Stomach (tissue), 9 donors: Measurements from ENCODE around the gene PLEKHA6. TPM values are rescaled to one million over a fixed set of nuclear protein-coding genes. Genes with fewer than 3 reads are reported as not detected.

Experiments used
- DNase-seq, 2 donors: peaks; one replicate each; pipeline versions ENCODE4 v3.0.0 to v3.0.0-alpha.2; 2013 to 2019
- H3K27ac ChIP-seq, 5 donors: fragments of 200-600 bp in 4 of 5; sonication (generic) in 4 of 5; one replicate each; pipeline ENCODE4 v1.5.1; 2013 to 2019; ENCODE audit warnings: mild to moderate bottlenecking in 1 of 5, moderate library complexity in 1 of 5
- H3K27me3 ChIP-seq, 3 donors: fragments of 200-600 bp; sonication (generic); one replicate each; pipeline ENCODE4 v1.5.1; 2017 to 2019; ENCODE audit warnings: mixed run types in 1 of 3
- H3K36me3 ChIP-seq, 4 donors: fragments of 200-600 bp; sonication (generic); 1 replicate in 3 of 4; 2 replicates in 1 of 4; pipeline ENCODE4 v1.5.1; 2016 to 2019
- H3K4me1 ChIP-seq, 4 donors: fragments of 200-600 bp; sonication (generic); one replicate each; pipeline ENCODE4 v1.5.1; 2016 to 2019
- H3K4me3 ChIP-seq, 4 donors: fragments of 200-600 bp; sonication (generic) in 3 of 4; one replicate each; pipeline ENCODE4 v1.5.1; 2016 to 2019; ENCODE audit warnings: mild to moderate bottlenecking in 1 of 4
- H3K9me3 ChIP-seq, 4 donors: fragments of 200-600 bp; sonication (generic); one replicate each; pipeline ENCODE4 v1.5.1; 2016 to 2019
- EP300 ChIP-seq: sonication (generic); formaldehyde crosslinking; IDR thresholded peaks from one replicate; pipeline ENCODE4 v1.6.1; 2017; ENCODE audit warnings: antibody characterized with exemption
- POLR2A ChIP-seq, 4 donors: fragments of 450-650 bp; IDR thresholded peaks; one replicate each; pipeline ENCODE4 v1.6.1; 2016; ENCODE audit warnings: antibody characterized with exemption in 4 of 4, control low read depth in 2 of 4, mild to moderate bottlenecking in 1 of 4, moderate library complexity in 1 of 4
- POLR2AphosphoS5 ChIP-seq, 3 donors: sonication (generic); formaldehyde crosslinking; IDR thresholded peaks; one replicate each; pipeline ENCODE4 v1.6.1; 2016; ENCODE audit warnings: antibody characterized with exemption in 3 of 3
- WGBS, 5 donors: extraction: QIAGEN DNeasy Blood & Tissue Kit in 3 of 5; methylation state at CpG; one replicate each; pipeline versions ENCODE4 v1.1.5 to v1.1.7; 2013 to 2018; 5-methylcytosine and 5-hydroxymethylcytosine counted together
- intact Hi-C: fragments of 100-400 bp; cut with DNase I; formaldehyde crosslinking; loops from one replicate; pipeline ENCODE4 v1.15.1; 2023; ENCODE audit warnings: low total_unique reads
- polyA plus RNA-seq, 3 donors: library from polyadenylated mRNA; stranded (reverse); fragments of 200-250 nt; gene quantifications; one replicate each; pipeline ENCODE4 v1.2.3, GENCODE V29; 2013
- total RNA-seq, 5 donors: library from RNA; depleted of rRNA; stranded (reverse); fragments of >200 nt; gene quantifications; one replicate each; pipeline versions ENCODE4 v1.1.0 to v1.2.3, GENCODE V29; 2014 to 2016
- TF ChIP-seq, protein P1 (sequence below), 7 experiments: fragments of 450-650 bp in 4 of 7; fragments of 200-600 bp in 3 of 7; sonication (generic) in 3 of 7; IDR thresholded peaks; one replicate each; pipeline ENCODE4 v1.5.1; 2016 to 2019; ENCODE audit warnings: antibody characterized with exemption in 7 of 7, control low read depth in 2 of 7, mild to moderate bottlenecking in 1 of 7
- donor health status: healthy with polysubstance abuse.
- donor health status: Bipolar disorder and iron deficiency.
- donor health status: healthy.

The PLEKHA6 gene
- total and polyA plus RNA-seq, 8 donors = 6.4 to 97.9 (median 34.8) TPM

DNA sequence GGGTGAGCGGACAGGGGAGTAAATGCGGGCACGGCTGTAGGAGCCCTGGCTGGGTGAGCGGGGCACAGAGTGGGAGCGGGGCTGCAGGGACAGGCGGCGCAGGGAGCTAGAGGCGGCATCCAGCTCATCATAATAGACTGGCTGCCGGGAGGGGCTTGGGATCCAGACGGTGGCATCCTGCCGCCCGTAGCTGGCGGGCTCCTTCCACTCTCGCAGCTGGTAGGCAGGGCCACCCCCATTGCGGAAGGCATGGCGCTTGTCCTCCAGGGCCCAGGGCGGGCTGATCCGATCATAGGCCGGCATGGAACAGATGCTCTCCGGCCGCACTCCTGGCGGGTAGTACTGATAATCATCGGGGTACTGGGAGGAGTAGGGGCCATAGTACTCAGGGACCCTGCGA, 102.3 kb downstream of the PLEKHA6 start:
- DNase-seq = no peak
- TF ChIP-seq POLR2AphosphoS5 (IDR thresholded peaks at IDR 0.05) (no peak), POLR2A (IDR thresholded peaks at IDR 0.05) (no peak), EP300 (no peak)
- TF ChIP-seq, protein P1, sequence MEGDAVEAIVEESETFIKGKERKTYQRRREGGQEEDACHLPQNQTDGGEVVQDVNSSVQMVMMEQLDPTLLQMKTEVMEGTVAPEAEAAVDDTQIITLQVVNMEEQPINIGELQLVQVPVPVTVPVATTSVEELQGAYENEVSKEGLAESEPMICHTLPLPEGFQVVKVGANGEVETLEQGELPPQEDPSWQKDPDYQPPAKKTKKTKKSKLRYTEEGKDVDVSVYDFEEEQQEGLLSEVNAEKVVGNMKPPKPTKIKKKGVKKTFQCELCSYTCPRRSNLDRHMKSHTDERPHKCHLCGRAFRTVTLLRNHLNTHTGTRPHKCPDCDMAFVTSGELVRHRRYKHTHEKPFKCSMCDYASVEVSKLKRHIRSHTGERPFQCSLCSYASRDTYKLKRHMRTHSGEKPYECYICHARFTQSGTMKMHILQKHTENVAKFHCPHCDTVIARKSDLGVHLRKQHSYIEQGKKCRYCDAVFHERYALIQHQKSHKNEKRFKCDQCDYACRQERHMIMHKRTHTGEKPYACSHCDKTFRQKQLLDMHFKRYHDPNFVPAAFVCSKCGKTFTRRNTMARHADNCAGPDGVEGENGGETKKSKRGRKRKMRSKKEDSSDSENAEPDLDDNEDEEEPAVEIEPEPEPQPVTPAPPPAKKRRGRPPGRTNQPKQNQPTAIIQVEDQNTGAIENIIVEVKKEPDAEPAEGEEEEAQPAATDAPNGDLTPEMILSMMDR (IDR thresholded peaks at IDR 0.05) = no peak
- Histone ChIP-seq H3K36me3 (peaks cover 21 to 83% (median 70%) of the 10 kb centered on the region in 4 donors), H3K27ac (no peak overlapping the region), H3K9me3 (no peaks in the 10 kb centered on the region), H3K4me3 (no peak overlapping the region), H3K4me1 (peaks cover 23 to 56% (median 36%) of the 10 kb centered on the region in 4 donors), H3K27me3 (no peaks in the 10 kb centered on the region)
- WGBS, 5 donors = 86 to 94% (median 90%) methylated on average over 23 to 24 of the region's 24 CpGs
- intact Hi-C loops = loop anchor here (5.0 kb wide), 1 partner anchor 110 kb away; no protein-coding TSS in a partner anchor

DNA sequence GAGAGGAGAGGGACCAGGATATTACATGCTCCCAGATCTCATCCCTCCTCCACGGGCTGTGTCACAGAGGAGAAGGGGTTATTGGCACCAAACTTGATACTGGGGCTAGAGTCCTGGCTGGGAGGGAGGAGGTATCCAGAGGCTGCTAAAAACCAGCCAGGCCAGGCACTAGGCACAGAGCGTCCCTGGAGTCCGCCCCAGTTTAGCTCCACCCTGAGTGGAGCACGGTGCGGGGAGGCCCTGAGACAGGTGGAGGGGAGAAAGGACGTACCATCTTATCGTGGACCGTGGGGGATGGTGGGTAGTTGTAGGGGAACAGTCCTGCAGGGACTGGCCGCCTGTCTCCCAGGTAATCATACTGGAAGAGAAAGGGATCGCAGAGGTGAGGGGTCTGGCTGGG, 103.2 kb downstream of the PLEKHA6 start:
- no peaks in the 10 kb centered on the region for H3K27me3 ChIP-seq
- no peak overlapping the region for H3K4me3 ChIP-seq
- peak overlapping the region in 2 of 5 donors; percentile 17 to 27 for H3K27ac ChIP-seq
- peaks cover 16 to 46% (median 27%) of the 10 kb centered on the region in 4 donors for H3K4me1 ChIP-seq
- intact Hi-C loops = loop anchor here (5.0 kb wide), 1 partner anchor 111 kb away; no protein-coding TSS in a partner anchor
- TF ChIP-seq POLR2A (IDR thresholded peaks at IDR 0.05) (no peak), EP300 (no peak), POLR2AphosphoS5 (IDR thresholded peaks at IDR 0.05) (no peak)
- TF ChIP-seq, protein P1 (IDR thresholded peaks at IDR 0.05) = no peak
- WGBS, 5 donors = 56 to 84% (median 62%) methylated on average over 10 of the region's 10 CpGs
- peaks cover 21 to 78% (median 68%) of the 10 kb centered on the region in 4 donors for H3K36me3 ChIP-seq
- H3K9me3 ChIP-seq = no peaks in the 10 kb centered on the region
- no peak for DNase-seq

DNA sequence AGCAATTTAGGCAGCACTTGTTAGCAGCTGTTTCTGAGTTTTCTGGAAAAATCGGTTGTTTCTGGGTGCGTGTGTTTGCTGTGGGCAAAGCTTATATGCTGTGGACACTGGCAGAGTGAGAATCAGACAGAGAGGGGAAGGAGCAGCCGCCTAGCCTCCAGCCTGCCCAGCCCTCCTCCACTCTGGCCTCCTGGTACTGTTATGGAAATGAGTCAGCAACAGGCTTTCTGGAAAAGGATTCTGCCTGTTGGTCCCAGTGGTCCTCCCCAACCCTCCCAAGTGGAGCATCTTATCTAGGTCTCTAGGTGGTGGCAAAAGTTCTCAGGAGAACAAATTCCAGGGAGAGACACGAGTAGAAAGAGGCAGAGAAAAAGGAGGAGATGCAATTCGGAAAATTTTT, 103.8 kb downstream of the PLEKHA6 start:
- intact Hi-C loops = loop anchor here (5.0 kb wide), 1 partner anchor 111 kb away; no protein-coding TSS in a partner anchor
- TF ChIP-seq POLR2A (IDR thresholded peaks at IDR 0.05) (no peak), EP300 (no peak), POLR2AphosphoS5 (IDR thresholded peaks at IDR 0.05) (no peak)
- TF ChIP-seq, protein P1 (IDR thresholded peaks at IDR 0.05) = no peak
- H3K9me3 ChIP-seq = no peaks in the 10 kb centered on the region
- H3K27ac ChIP-seq = peak overlapping the region in 2 of 5 donors; percentile 17 to 27
- WGBS, 5 donors = 61 to 73% (median 67%) methylated on average over 5 of the region's 5 CpGs
- H3K4me1 ChIP-seq = peaks cover 10 to 41% (median 21%) of the 10 kb centered on the region in 4 donors
- no peaks in the 10 kb centered on the region for H3K27me3 ChIP-seq
- H3K36me3 ChIP-seq = peaks cover 21 to 78% (median 65%) of the 10 kb centered on the region in 4 donors
- no peak overlapping the region for H3K4me3 ChIP-seq
- DNase-seq = no peak

DNA sequence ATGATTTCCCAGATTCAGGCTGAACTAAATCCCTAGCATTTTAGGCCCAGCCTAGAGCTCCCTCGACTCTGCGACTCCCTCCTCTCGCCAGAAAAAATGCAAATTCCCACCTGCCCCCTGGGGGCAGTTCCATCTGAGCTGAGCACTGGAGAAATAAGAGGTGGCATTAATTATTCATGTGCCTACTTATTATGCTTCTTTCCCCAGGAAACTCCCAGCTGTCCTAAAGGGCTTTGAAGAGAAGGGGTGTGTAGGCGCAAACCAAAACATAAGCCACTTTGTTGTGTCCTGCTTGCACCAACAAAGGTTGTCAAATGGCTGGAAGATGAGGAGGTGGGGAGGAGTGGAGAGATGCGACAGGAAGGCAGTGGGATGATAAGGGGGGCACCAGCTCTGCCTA, 104.5 kb downstream of the PLEKHA6 start:
- Histone ChIP-seq H3K4me3 (no peak overlapping the region), H3K9me3 (no peaks in the 10 kb centered on the region), H3K4me1 (peaks cover 4 to 33% (median 14%) of the 10 kb centered on the region in 4 donors), H3K27me3 (no peaks in the 10 kb centered on the region), H3K36me3 (peaks cover 25 to 78% (median 67%) of the 10 kb centered on the region in 4 donors), H3K27ac (peak overlapping the region in 1 of 5 donors; percentile 17)
- intact Hi-C loops = loop anchor here (5.0 kb wide), 1 partner anchor 112 kb away; no protein-coding TSS in a partner anchor
- no peak for DNase-seq
- TF ChIP-seq EP300 = no peak
- TF ChIP-seq POLR2A (IDR thresholded peaks at IDR 0.05) = no peak
- TF ChIP-seq, protein P1 (IDR thresholded peaks at IDR 0.05) = no peak
- TF ChIP-seq POLR2AphosphoS5 (IDR thresholded peaks at IDR 0.05) = no peak
- WGBS, 5 donors = 64 to 77% (median 74%) methylated on average over 5 of the region's 5 CpGs
